NT2/D1 (cell line): ENCODE results near the gene GJA1.

Experiments used
- SUZ12 ChIP-seq: IDR thresholded peaks from 2 replicates; pipeline ENCODE4 v1.6.1; 2011; ENCODE audit not compliant: insufficient read length, insufficient read depth; ENCODE audit errors: extremely low read depth
- YY1 ChIP-seq: IDR thresholded peaks from 2 replicates; pipeline ENCODE4 v1.6.1; 2011; ENCODE audit not compliant: insufficient read length, insufficient read depth

DNA sequence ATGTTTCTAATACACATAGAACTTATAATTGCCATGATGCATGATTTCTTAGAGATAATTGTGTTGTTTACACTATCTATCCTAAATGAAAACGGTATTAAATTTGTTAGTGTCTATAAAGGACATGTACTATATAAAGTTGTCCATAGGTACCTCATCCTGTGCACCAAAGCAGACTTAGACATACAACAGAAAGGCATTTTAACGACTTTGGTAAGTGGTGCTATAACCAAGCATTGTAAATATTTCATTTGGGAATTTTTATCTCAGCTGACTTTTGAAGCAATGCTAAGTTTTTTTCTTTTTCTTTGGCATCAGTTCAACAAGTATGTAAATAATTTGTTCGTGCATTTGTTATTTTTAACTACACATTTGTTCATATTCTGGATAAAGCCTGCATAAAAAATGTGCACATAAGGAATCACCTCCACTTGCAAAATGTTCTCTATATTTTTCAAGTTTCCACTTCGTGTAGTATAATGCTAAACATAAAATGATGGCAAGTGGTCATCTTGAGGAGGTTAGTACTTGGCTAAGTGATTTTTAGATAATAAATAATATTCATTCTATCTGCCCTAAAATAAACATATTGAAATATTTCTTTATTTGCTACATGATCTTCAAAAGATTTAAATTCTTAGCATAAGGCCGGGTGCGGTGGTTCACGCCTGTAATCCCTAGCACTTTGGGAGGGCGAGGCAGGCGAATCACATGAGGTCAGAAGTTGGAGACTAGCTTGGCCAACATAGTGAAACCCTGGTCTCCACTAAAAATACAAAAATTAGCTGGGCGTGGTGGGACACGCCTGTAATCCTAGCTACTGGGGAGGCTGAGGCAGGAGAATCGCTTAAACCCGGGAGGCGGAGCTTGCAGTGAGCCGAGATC lies 6.3 kb upstream of the GJA1 start:
- TF ChIP-seq YY1 (no peak), SUZ12 (no peak)
